Panc1 (cell line): Measurements from ENCODE around the gene WDR75. TPM values are rescaled to one million over a fixed set of nuclear protein-coding genes. Genes with fewer than 3 reads are reported as not detected.

ENCODE experiments used
- ATAC-seq: fragments of 200-7000 bp; cut with Tn5 transposase; 2 replicates; pipeline ENCODE4 v1.9.1; 2020; ENCODE audit warnings: mild to moderate bottlenecking, moderate library complexity
- BruUV-seq: library from RNA; stranded (reverse); fragments of 400-500 nt; replicated peaks from 2 replicates; lab custom pipeline; 2021; lab: Mats Ljungman, UMichigan
- CTCF ChIA-PET: fragments of 300-600 bp; sonication (Branson Sonifier 250); formaldehyde crosslinking; loops from one replicate; lab custom pipeline; 2022; ENCODE audit warnings: antibody characterized with exemption; lab: Charles Lee
- POLR2A ChIA-PET: fragments of 300-600 bp; sonication (Branson Sonifier 250); formaldehyde crosslinking; loops from one replicate; lab custom pipeline; 2022; ENCODE audit warnings: antibody characterized with exemption; lab: Charles Lee
- DNase-seq: peaks from one replicate; pipeline ENCODE4 v3.0.0-alpha.2; 2010; ENCODE audit warnings: low read depth, low spot score
- H3K27ac ChIP-seq: 2 replicates; pipeline ENCODE4 v1.5.1; 2011; ENCODE audit warnings: mild to moderate bottlenecking, low read length, inconsistent platforms
- H3K27me3 ChIP-seq: fragments of 200-500 bp; sonication (Bioruptor generic); 2 replicates; pipeline ENCODE4 v1.6.0; 2014; ENCODE audit warnings: low read length, inconsistent platforms; ENCODE audit not compliant: control insufficient read depth, insufficient read depth
- H3K36me3 ChIP-seq: fragments of 200-500 bp; sonication (Bioruptor generic); 2 replicates; pipeline ENCODE4 v1.5.1; 2014; ENCODE audit warnings: inconsistent platforms, mild to moderate bottlenecking, low read length, moderate library complexity; ENCODE audit not compliant: control insufficient read depth, insufficient read depth
- H3K4me1 ChIP-seq: 2 replicates; pipeline ENCODE4 v1.5.1; 2011; ENCODE audit warnings: inconsistent platforms, mild to moderate bottlenecking, low read length, moderate library complexity; ENCODE audit not compliant: control insufficient read depth, insufficient read depth
- H3K4me3 ChIP-seq, 2 experiments: 2 replicates each; pipeline ENCODE4 v1.5.1; 2011 to 2012; ENCODE audit warnings: low read depth in 2 of 2, low read length in 2 of 2, mild to moderate bottlenecking in 2 of 2, inconsistent platforms in 1 of 2, moderate library complexity in 1 of 2
- H3K9me3 ChIP-seq: fragments of 200-500 bp; sonication (Bioruptor generic); 2 replicates; pipeline ENCODE4 v1.5.1; 2014; ENCODE audit warnings: low read depth, mild to moderate bottlenecking, inconsistent platforms, low read length, moderate library complexity; ENCODE audit not compliant: control insufficient read depth, insufficient read depth
- POLR2AphosphoS5 ChIP-seq: IDR thresholded peaks from 2 replicates; pipeline ENCODE4 v1.6.1; 2012; ENCODE audit warnings: mild to moderate bottlenecking, low read depth, low read length, moderate library complexity
- SIN3A ChIP-seq: IDR thresholded peaks from 2 replicates; pipeline ENCODE4 v1.6.1; 2012; ENCODE audit warnings: low read depth, mild to moderate bottlenecking, low read length, moderate library complexity, borderline replicate concordance; ENCODE audit not compliant: insufficient read depth
- TCF7L2 ChIP-seq: IDR thresholded peaks from 2 replicates; pipeline ENCODE4 v1.6.1; 2011; ENCODE audit warnings: mild to moderate bottlenecking, low read depth, low read length, inconsistent platforms
- in situ Hi-C: cut with HindIII; loops from 2 replicates; pipeline ENCODE4 v1.10.0; 2016; ENCODE audit warnings: low sequenced_read_pairs, low pct_unique_long_range_greater_than_20kb
- intact Hi-C: fragments of 100-400 bp; cut with micrococcal nuclease; formaldehyde crosslinking; loops from one replicate; pipeline ENCODE4 v1.10.0; 2022; ENCODE audit not compliant: unreplicated experiment
- total RNA-seq: library from RNA; stranded (reverse); gene quantifications from one replicate; pipeline ENCODE4 v1.2.1, GENCODE V29; 2021; ENCODE audit not compliant: unreplicated experiment
- TF ChIP-seq, protein P1 (sequence below), 2 experiments: IDR thresholded peaks; 2 replicates each; pipeline ENCODE4 v1.6.1; 2011 to 2012; ENCODE audit warnings: low read depth in 2 of 2, control low read depth in 1 of 2, low read length in 1 of 2, mild to moderate bottlenecking in 1 of 2, moderate library complexity in 1 of 2; ENCODE audit not compliant: insufficient read depth in 1 of 2
- TF ChIP-seq, protein P2 (sequence below): fragments of 450-650 bp; IDR thresholded peaks from 2 replicates; pipeline ENCODE4 v1.5.1; 2017; ENCODE audit warnings: mild to moderate bottlenecking

The WDR75 gene
- total RNA-seq, 1 experiment from 2014 or later = 58.3 TPM

- CTCF ChIA-PET = interaction anchor here (0.7 kb wide), 1 partner anchor 52 kb away, joined by 4 read pairs; no protein-coding TSS in a partner anchor
- ATAC-seq = no peak
- in situ Hi-C loops (no loop called here), intact Hi-C loops (no loop called here)
- H3K4me3 ChIP-seq = no peak overlapping the region
- no peak overlapping the region for H3K27ac ChIP-seq
- H3K27me3 ChIP-seq = peaks cover 10% of the 10 kb centered on the region
- BruUV-seq = no TSS peak
- DNase-seq = no peak
- TF ChIP-seq, protein P1, sequence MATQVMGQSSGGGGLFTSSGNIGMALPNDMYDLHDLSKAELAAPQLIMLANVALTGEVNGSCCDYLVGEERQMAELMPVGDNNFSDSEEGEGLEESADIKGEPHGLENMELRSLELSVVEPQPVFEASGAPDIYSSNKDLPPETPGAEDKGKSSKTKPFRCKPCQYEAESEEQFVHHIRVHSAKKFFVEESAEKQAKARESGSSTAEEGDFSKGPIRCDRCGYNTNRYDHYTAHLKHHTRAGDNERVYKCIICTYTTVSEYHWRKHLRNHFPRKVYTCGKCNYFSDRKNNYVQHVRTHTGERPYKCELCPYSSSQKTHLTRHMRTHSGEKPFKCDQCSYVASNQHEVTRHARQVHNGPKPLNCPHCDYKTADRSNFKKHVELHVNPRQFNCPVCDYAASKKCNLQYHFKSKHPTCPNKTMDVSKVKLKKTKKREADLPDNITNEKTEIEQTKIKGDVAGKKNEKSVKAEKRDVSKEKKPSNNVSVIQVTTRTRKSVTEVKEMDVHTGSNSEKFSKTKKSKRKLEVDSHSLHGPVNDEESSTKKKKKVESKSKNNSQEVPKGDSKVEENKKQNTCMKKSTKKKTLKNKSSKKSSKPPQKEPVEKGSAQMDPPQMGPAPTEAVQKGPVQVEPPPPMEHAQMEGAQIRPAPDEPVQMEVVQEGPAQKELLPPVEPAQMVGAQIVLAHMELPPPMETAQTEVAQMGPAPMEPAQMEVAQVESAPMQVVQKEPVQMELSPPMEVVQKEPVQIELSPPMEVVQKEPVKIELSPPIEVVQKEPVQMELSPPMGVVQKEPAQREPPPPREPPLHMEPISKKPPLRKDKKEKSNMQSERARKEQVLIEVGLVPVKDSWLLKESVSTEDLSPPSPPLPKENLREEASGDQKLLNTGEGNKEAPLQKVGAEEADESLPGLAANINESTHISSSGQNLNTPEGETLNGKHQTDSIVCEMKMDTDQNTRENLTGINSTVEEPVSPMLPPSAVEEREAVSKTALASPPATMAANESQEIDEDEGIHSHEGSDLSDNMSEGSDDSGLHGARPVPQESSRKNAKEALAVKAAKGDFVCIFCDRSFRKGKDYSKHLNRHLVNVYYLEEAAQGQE (IDR thresholded peaks at IDR 0.05; ENCODE audit: insufficient read depth in 1 of 2, low read depth in 2 of 2, low read length in 1 of 2) = no peak
- TF ChIP-seq, protein P2, sequence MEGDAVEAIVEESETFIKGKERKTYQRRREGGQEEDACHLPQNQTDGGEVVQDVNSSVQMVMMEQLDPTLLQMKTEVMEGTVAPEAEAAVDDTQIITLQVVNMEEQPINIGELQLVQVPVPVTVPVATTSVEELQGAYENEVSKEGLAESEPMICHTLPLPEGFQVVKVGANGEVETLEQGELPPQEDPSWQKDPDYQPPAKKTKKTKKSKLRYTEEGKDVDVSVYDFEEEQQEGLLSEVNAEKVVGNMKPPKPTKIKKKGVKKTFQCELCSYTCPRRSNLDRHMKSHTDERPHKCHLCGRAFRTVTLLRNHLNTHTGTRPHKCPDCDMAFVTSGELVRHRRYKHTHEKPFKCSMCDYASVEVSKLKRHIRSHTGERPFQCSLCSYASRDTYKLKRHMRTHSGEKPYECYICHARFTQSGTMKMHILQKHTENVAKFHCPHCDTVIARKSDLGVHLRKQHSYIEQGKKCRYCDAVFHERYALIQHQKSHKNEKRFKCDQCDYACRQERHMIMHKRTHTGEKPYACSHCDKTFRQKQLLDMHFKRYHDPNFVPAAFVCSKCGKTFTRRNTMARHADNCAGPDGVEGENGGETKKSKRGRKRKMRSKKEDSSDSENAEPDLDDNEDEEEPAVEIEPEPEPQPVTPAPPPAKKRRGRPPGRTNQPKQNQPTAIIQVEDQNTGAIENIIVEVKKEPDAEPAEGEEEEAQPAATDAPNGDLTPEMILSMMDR = no peak
- TF ChIP-seq TCF7L2 (no peak), POLR2AphosphoS5 (no peak), SIN3A (no peak)
- no peaks in the 10 kb centered on the region for H3K36me3 ChIP-seq
- no peaks in the 10 kb centered on the region for H3K4me1 ChIP-seq
- POLR2A ChIA-PET = no interaction called here
- no peaks in the 10 kb centered on the region for H3K9me3 ChIP-seq
Measured at GRCh38 chr2:189511210-189511959, 70.1 kb downstream of the WDR75 start.

DNA sequence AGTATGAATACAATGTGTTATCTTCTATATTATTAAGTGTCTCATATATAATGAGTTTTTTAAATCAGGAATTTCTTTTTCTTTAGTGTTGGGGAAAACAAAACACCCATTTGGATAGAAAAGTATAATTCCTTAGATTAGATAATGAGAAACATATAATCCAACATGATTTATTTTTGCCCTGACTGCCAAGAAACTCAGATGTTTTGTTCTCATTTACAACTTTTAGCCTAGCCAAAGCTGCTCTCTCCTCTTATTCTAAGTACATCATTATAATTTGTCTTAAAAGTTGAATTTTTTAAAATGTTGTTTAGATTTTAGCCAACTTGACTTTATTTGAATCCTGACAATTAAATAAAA, 70.7 kb downstream of the WDR75 start:
- intact Hi-C loops = no loop called here
- in situ Hi-C loops = no loop called here
- Histone ChIP-seq H3K4me1 (no peaks in the 10 kb centered on the region), H3K36me3 (no peaks in the 10 kb centered on the region), H3K9me3 (no peaks in the 10 kb centered on the region), H3K4me3 (no peak overlapping the region), H3K27ac (no peak overlapping the region), H3K27me3 (peaks cover 10% of the 10 kb centered on the region)
- BruUV-seq = no TSS peak
- ChIA-PET POLR2A (no interaction called here), CTCF (interaction anchor here (0.7 kb wide), 1 partner anchor 52 kb away, joined by 4 read pairs; no protein-coding TSS in a partner anchor)
- ATAC-seq (no peak), DNase-seq (no peak)
- TF ChIP-seq TCF7L2 = no peak
- no peak for TF ChIP-seq SIN3A
- TF ChIP-seq, protein P1 (IDR thresholded peaks at IDR 0.05; ENCODE audit: insufficient read depth in 1 of 2, low read depth in 2 of 2, low read length in 1 of 2) = no peak
- TF ChIP-seq, protein P2 = no peak
- TF ChIP-seq POLR2AphosphoS5 = no peak
